ENCODE measurements around the gene ADSL. TPM values are rescaled to one million over a fixed set of nuclear protein-coding genes. Genes with fewer than 3 reads are reported as not detected.

Gene ADSL
- total and polyA plus RNA-seq, 11 donors: 35.5 to 131 (median 52.0) TPM

DNA sequence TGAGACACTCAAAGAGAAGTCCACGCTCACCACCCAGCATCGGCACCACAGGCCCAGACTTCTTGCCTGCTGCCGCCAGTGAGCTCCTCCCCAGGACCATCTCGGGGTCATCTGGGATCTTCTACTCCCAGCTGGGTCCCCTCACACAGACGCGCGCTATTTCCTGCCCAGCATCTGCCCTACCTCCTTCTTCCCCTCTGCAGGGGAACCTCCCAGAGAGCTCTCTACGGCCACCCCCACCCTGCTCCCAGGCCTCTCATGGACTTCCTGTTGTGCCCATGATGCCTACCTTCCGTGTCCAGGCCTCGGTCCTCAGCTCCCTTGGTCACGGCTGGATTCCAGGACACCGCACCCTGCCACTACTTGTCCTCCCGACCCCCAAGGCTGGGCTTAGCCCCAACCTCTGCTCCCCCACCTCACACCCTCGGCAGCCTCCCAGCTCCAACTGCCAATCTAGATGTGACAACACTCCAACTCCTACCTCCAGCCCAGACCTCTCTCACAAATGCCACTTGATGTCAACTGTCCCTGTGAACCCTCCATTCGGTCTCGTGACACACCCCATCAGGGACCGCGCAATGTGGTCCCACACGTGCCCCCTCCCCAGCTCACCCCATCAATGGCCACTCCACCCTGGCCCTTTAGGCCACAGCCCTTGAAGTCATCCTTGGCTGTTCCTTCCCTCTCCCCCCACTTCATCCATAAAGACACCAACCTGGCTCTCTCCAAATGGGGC lies 69.4 kb downstream of the ADSL start:
- H3K27ac ChIP-seq: peak overlapping the region in 2 of 12 donors; percentile 14 to 60
- ATAC-seq (peak in 3 of 4 donors; percentile 15 to 43 (median 42)), DNase-seq (peak in 1 of 5 donors; percentile 51)
- TF ChIP-seq POLR2A (IDR thresholded peaks at IDR 0.05): no peak
- TF ChIP-seq, protein P1, sequence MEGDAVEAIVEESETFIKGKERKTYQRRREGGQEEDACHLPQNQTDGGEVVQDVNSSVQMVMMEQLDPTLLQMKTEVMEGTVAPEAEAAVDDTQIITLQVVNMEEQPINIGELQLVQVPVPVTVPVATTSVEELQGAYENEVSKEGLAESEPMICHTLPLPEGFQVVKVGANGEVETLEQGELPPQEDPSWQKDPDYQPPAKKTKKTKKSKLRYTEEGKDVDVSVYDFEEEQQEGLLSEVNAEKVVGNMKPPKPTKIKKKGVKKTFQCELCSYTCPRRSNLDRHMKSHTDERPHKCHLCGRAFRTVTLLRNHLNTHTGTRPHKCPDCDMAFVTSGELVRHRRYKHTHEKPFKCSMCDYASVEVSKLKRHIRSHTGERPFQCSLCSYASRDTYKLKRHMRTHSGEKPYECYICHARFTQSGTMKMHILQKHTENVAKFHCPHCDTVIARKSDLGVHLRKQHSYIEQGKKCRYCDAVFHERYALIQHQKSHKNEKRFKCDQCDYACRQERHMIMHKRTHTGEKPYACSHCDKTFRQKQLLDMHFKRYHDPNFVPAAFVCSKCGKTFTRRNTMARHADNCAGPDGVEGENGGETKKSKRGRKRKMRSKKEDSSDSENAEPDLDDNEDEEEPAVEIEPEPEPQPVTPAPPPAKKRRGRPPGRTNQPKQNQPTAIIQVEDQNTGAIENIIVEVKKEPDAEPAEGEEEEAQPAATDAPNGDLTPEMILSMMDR (IDR thresholded peaks at IDR 0.05): no peak
- H3K9me3 ChIP-seq: no peaks in the 10 kb centered on the region
- H3K4me1 ChIP-seq: peaks cover 0 to 34% (median 0%) of the 10 kb centered on the region in 12 donors
- intact Hi-C loops (cut with DNase I): no loop called here
- H3K4me3 ChIP-seq: no peak overlapping the region
- H3K27me3 ChIP-seq: no peaks in the 10 kb centered on the region
- peaks cover 0 to 90% (median 56%) of the 10 kb centered on the region in 9 donors for H3K36me3 ChIP-seq
- WGBS, 4 donors: 65 to 72% (median 68%) methylated on average over 19 of the region's 19 CpGs

DNA sequence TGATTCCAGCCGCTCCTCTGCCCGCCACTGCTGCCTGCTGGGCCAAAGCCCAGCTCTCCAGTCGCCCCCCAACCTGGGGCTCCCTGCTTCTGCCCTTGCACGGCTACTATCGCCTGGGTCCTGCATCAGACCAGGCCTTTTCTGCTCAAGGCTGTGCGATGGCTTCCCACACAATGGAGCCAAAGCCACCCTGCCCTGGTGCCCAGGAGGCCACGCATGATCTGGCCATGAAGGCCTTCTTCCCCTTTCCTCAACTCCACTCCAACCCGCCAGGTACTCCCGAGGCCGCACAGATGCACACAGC lies 69.9 kb downstream of the ADSL start:
- no peak for ATAC-seq
- Histone ChIP-seq H3K36me3 (peaks cover 0 to 90% (median 56%) of the 10 kb centered on the region in 9 donors), H3K27ac (peak overlapping the region in 1 of 12 donors; percentile 60)

DNA sequence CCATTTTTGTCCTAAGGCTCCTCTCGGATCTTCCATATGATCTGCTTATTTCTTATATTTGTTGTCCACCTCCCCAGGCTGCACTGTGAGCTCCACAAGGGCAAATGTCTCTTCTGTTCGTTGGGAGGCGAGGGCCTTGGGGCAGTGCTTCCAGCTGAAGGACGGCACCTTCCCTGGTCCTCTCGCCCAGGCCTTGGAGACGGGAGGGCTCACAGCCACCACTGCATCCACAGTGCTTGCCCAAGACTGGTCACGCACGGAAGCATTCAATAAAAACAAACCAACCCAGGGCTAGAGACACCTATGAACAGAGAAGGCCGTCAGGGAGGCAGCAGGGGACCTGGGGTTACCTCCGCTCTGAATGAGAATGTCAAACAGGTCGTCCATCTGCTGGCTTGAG lies 70.3 kb downstream of the ADSL start:
- TF ChIP-seq POLR2A (IDR thresholded peaks at IDR 0.05): no peak
- TF ChIP-seq, protein P1 (IDR thresholded peaks at IDR 0.05): no peak
- intact Hi-C loops (cut with DNase I): no loop called here
- Histone ChIP-seq H3K36me3 (peaks cover 0 to 90% (median 56%) of the 10 kb centered on the region in 9 donors), H3K4me3 (no peak overlapping the region), H3K9me3 (no peaks in the 10 kb centered on the region), H3K27ac (peak overlapping the region in 1 of 12 donors; percentile 60), H3K27me3 (no peaks in the 10 kb centered on the region), H3K4me1 (peaks cover 0 to 34% (median 0%) of the 10 kb centered on the region in 12 donors)
- 89 to 95% (median 92%) methylated on average over 11 of the region's 11 CpGs for WGBS, 4 donors
- no peak for DNase-seq
- no peak for ATAC-seq

More for the DNA sequence above, 69.9 kb downstream of the ADSL start:
- DNase-seq: no peak
- H3K27me3 ChIP-seq: no peaks in the 10 kb centered on the region
- H3K9me3 ChIP-seq: no peaks in the 10 kb centered on the region
- H3K4me3 ChIP-seq: no peak overlapping the region
- intact Hi-C loops (cut with DNase I): no loop called here
- TF ChIP-seq, protein P1 (IDR thresholded peaks at IDR 0.05): no peak
- no peak for TF ChIP-seq POLR2A (IDR thresholded peaks at IDR 0.05)
- WGBS, 4 donors: 95 to 96% (median 96%) methylated on average over 10 of the region's 10 CpGs
- peaks cover 0 to 34% (median 0%) of the 10 kb centered on the region in 12 donors for H3K4me1 ChIP-seq

DNA sequence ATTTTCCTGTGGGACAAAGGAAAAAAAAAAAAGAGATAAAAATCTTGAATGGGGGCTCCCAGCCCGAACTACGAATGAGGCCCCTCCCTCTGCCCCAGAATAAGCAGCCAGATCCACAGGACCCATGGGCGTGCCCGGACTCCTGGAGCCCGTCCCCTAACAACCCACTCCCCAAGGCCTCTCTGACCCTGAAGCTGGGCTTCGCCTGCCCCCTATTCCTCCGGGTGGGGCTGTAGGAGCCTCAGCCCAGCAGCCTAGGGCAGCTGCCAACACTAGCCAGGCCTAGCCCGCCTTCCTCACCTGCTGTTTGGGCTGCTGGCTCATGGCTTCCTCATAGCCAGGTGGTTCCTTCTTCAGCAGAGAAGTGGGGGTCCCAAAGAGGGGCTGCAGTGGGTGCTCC lies 70.7 kb downstream of the ADSL start:
- no peak for DNase-seq

More for the DNA sequence above, 70.7 kb downstream of the ADSL start:
- TF ChIP-seq, protein P1 (IDR thresholded peaks at IDR 0.05): no peak
- TF ChIP-seq POLR2A (IDR thresholded peaks at IDR 0.05): no peak
- Histone ChIP-seq H3K27me3 (no peaks in the 10 kb centered on the region), H3K9me3 (no peaks in the 10 kb centered on the region), H3K27ac (no peak overlapping the region), H3K4me3 (no peak overlapping the region), H3K4me1 (peaks cover 0 to 34% (median 0%) of the 10 kb centered on the region in 12 donors), H3K36me3 (peaks cover 0 to 90% (median 59%) of the 10 kb centered on the region in 9 donors)
- 85 to 96% (median 92%) methylated on average over 8 of the region's 8 CpGs for WGBS, 4 donors
- intact Hi-C loops (cut with DNase I): no loop called here
- ATAC-seq: no peak
